H9 (cell line): Measurements from ENCODE around the gene ZMIZ1. TPM values are rescaled to one million over a fixed set of nuclear protein-coding genes. Genes with fewer than 3 reads are reported as not detected.

Experiments
- DNase-seq: peaks from one replicate; pipeline ENCODE4 v3.0.0-alpha.2; 2017
- H2AFZ ChIP-seq: one replicate; pipeline ENCODE4 v1.6.1; 2013; ENCODE audit warnings: mild to moderate bottlenecking, low read length, control low read depth, moderate library complexity
- H2AK5ac ChIP-seq: 2 replicates; pipeline ENCODE4 v1.6.1; 2013; ENCODE audit warnings: low read length, control low read depth, mixed read lengths; ENCODE audit not compliant: insufficient read length
- H2BK120ac ChIP-seq: one replicate; pipeline ENCODE4 v1.6.1; 2013; ENCODE audit warnings: low read depth, mild to moderate bottlenecking, low read length, control low read depth, inconsistent platforms; ENCODE audit not compliant: poor library complexity, severe bottlenecking
- H2BK12ac ChIP-seq: 2 replicates; pipeline ENCODE4 v1.6.1; 2013; ENCODE audit warnings: low read length, control low read depth, mixed read lengths, low read depth; ENCODE audit not compliant: insufficient read length
- H2BK15ac ChIP-seq: 2 replicates; pipeline ENCODE4 v1.6.1; 2013; ENCODE audit warnings: low read depth, low read length, control low read depth
- H2BK20ac ChIP-seq: one replicate; pipeline ENCODE4 v1.6.1; 2013; ENCODE audit warnings: low read depth, mild to moderate bottlenecking, low read length, control low read depth, inconsistent platforms; ENCODE audit not compliant: poor library complexity, severe bottlenecking
- H2BK5ac ChIP-seq: 2 replicates; pipeline ENCODE4 v1.6.1; 2013; ENCODE audit warnings: low read length, control low read depth, mixed read lengths; ENCODE audit not compliant: insufficient read length
- H3K14ac ChIP-seq: 2 replicates; pipeline ENCODE4 v1.6.1; 2013; ENCODE audit warnings: low read length, control low read depth; ENCODE audit not compliant: insufficient read depth
- H3K18ac ChIP-seq: 2 replicates; pipeline ENCODE4 v1.6.1; 2013; ENCODE audit warnings: low read depth, mild to moderate bottlenecking, mixed read lengths, low read length, control low read depth; ENCODE audit not compliant: insufficient read length
- H3K23ac ChIP-seq: 2 replicates; pipeline ENCODE4 v1.6.1; 2013; ENCODE audit warnings: low read length, control low read depth, mixed read lengths, low read depth; ENCODE audit not compliant: insufficient read length
- H3K23me2 ChIP-seq: 2 replicates; pipeline ENCODE4 v1.6.1; 2013; ENCODE audit warnings: low read depth, mild to moderate bottlenecking, mixed read lengths, low read length, control low read depth; ENCODE audit not compliant: insufficient read length, poor library complexity, severe bottlenecking
- H3K27ac ChIP-seq: 2 replicates; pipeline ENCODE4 v1.5.1; 2013; ENCODE audit warnings: low read length, control low read depth, mixed read lengths, low read depth; ENCODE audit not compliant: insufficient read length
- H3K27me3 ChIP-seq: 2 replicates; pipeline ENCODE4 v1.6.1; 2013; ENCODE audit warnings: low read length, control low read depth, inconsistent platforms; ENCODE audit not compliant: insufficient read depth
- H3K4ac ChIP-seq: 2 replicates; pipeline ENCODE4 v1.6.1; 2013; ENCODE audit warnings: low read depth, mild to moderate bottlenecking, control low read depth, inconsistent platforms, low read length, moderate library complexity
- H3K4me1 ChIP-seq: 2 replicates; pipeline ENCODE4 v1.6.1; 2013; ENCODE audit warnings: low read length, control low read depth, inconsistent platforms; ENCODE audit not compliant: insufficient read depth
- H3K4me2 ChIP-seq: 2 replicates; pipeline ENCODE4 v1.6.1; 2013; ENCODE audit warnings: low read length, control low read depth, mixed read lengths; ENCODE audit not compliant: insufficient read length, insufficient read depth
- H3K56ac ChIP-seq: 2 replicates; pipeline ENCODE4 v1.6.1; 2013; ENCODE audit warnings: low read depth, mild to moderate bottlenecking, mixed read lengths, low read length, control low read depth; ENCODE audit not compliant: insufficient read length
- H3K79me1 ChIP-seq: 2 replicates; pipeline ENCODE4 v1.6.1; 2013; ENCODE audit warnings: low read depth, mild to moderate bottlenecking, moderate library complexity, low read length, control low read depth, inconsistent platforms; ENCODE audit not compliant: insufficient read depth, poor library complexity, severe bottlenecking
- H3K79me2 ChIP-seq: 2 replicates; pipeline ENCODE4 v1.6.1; 2013; ENCODE audit warnings: low read length, control low read depth, inconsistent platforms; ENCODE audit not compliant: insufficient read depth
- H3K9ac ChIP-seq: 2 replicates; pipeline ENCODE4 v1.6.1; 2013; ENCODE audit warnings: low read length, control low read depth, mixed read lengths; ENCODE audit not compliant: insufficient read length; ENCODE audit errors: extremely low read depth
- H3K9me3 ChIP-seq: one replicate; pipeline ENCODE4 v1.6.1; 2013; ENCODE audit warnings: low read depth, low read length, inconsistent platforms; ENCODE audit not compliant: control insufficient read depth
- H3T11ph ChIP-seq: one replicate; pipeline ENCODE4 v1.6.1; 2013; ENCODE audit warnings: mild to moderate bottlenecking, low read length, control low read depth, inconsistent platforms
- H4K20me1 ChIP-seq: one replicate; pipeline ENCODE4 v1.6.1; 2013; ENCODE audit not compliant: control insufficient read depth, insufficient read length, insufficient read depth
- H4K5ac ChIP-seq: 2 replicates; pipeline ENCODE4 v1.6.1; 2013; ENCODE audit warnings: low read depth, mild to moderate bottlenecking, mixed read lengths, low read length, control low read depth; ENCODE audit not compliant: insufficient read length
- H4K8ac ChIP-seq: replicated peaks from 2 replicates; pipeline ENCODE4 v1.6.1; 2013; ENCODE audit warnings: low read length, control low read depth, mixed read lengths, low read depth; ENCODE audit not compliant: insufficient read length
- H4K91ac ChIP-seq: 2 replicates; pipeline ENCODE4 v1.6.1; 2013; ENCODE audit warnings: low read depth, mild to moderate bottlenecking, moderate library complexity, mixed read lengths, low read length, control low read depth; ENCODE audit not compliant: insufficient read length
- H3K27ac Mint-ChIP-seq, 3 experiments: 2 replicates in 2 of 3; 3 replicates in 1 of 3; pipeline ENCODE4 v1.8.0; 2020 to 2021; ENCODE audit warnings: mixed read lengths in 3 of 3, mild to moderate bottlenecking in 1 of 3, moderate library complexity in 1 of 3
- H3K27me3 Mint-ChIP-seq: 2 replicates; pipeline ENCODE4 v1.8.0; 2021; ENCODE audit warnings: low read depth, mild to moderate bottlenecking, moderate library complexity, mixed read lengths
- H3K36me3 Mint-ChIP-seq, 3 experiments: 2 replicates in 2 of 3; 3 replicates in 1 of 3; pipeline ENCODE4 v1.8.0; 2020 to 2021; ENCODE audit warnings: low read depth in 3 of 3, mixed read lengths in 3 of 3; ENCODE audit not compliant: insufficient read depth in 1 of 3
- H3K4me1 Mint-ChIP-seq, 2 experiments: 2 replicates each; pipeline ENCODE4 v1.8.0; 2020; ENCODE audit warnings: mixed read lengths in 2 of 2
- H3K4me3 Mint-ChIP-seq, 2 experiments: 2 replicates in 1 of 2; 3 replicates in 1 of 2; pipeline ENCODE4 v1.8.0; 2020 to 2021; ENCODE audit warnings: mild to moderate bottlenecking in 2 of 2, mixed read lengths in 2 of 2, moderate library complexity in 1 of 2
- H3K9me3 Mint-ChIP-seq, 2 experiments: 2 replicates in 1 of 2; 3 replicates in 1 of 2; pipeline ENCODE4 v1.8.0; 2020; ENCODE audit warnings: mild to moderate bottlenecking in 2 of 2, mixed read lengths in 2 of 2, moderate library complexity in 1 of 2
- CTCF ChIP-seq: fragments of 200-600 bp; sonication (generic); conservative IDR thresholded peaks from 3 replicates; pipeline ENCODE4 v1.8.0; 2021; ENCODE audit warnings: antibody characterized with exemption, mild to moderate bottlenecking
- WGBS: extraction: QIAGEN DNeasy Blood & Tissue Kit; methylation state at CpG from one replicate; pipeline ENCODE4 v1.1.7; 2013; ENCODE audit warnings: missing lambda C conversion rate, low lambda C conversion rate, mixed read lengths; ENCODE audit not compliant: insufficient read length; ENCODE audit errors: extremely low coverage; 5-methylcytosine and 5-hydroxymethylcytosine counted together
- total RNA-seq: library from RNA; stranded (reverse); gene quantifications from 2 replicates; pipeline ENCODE4 v1.2.1, GENCODE V29; 2021

Gene ZMIZ1
- total RNA-seq, 1 experiment from 2014 or later = 36.9 TPM

- Histone ChIP-seq H2BK120ac (no peak overlapping the region), H2BK12ac (no peak overlapping the region), H3T11ph (no peak overlapping the region), H3K79me2 (no peaks in the 10 kb centered on the region), H3K79me1 (no peaks in the 10 kb centered on the region), H3K27me3 (no peaks in the 10 kb centered on the region), H3K23me2 (no peaks in the 10 kb centered on the region), H3K4me2 (no peak overlapping the region), H3K4ac (no peak overlapping the region), H2AK5ac (no peak overlapping the region), H3K27ac (no peak overlapping the region), H3K18ac (no peak overlapping the region), H3K4me1 (no peaks in the 10 kb centered on the region), H2BK5ac (no peak overlapping the region), H3K9ac (no peak overlapping the region), H3K23ac (no peak overlapping the region), H4K91ac (no peak overlapping the region), H3K9me3 (no peaks in the 10 kb centered on the region), H4K5ac (no peak overlapping the region), H2BK15ac (no peak overlapping the region), H2BK20ac (no peak overlapping the region), H3K56ac (no peak overlapping the region), H3K14ac (no peak overlapping the region), H4K8ac (no peak overlapping the region), H2AFZ (no peak overlapping the region), H4K20me1 (no peaks in the 10 kb centered on the region)
- peak overlapping the region in 1 of 3 experiments; percentile 28; a peak in 1 of 7 replicates for H3K27ac Mint-ChIP-seq
- no CpG with 5 or more reads among the region's 7 CpGs for WGBS
- peaks cover 9 to 23% (median 11%) of the 10 kb centered on the region in 3 experiments; a peak in 6 of 7 replicates for H3K36me3 Mint-ChIP-seq
- H3K27me3 Mint-ChIP-seq = no peaks in the 10 kb centered on the region
- peaks cover 2% of the 10 kb centered on the region in 2 experiments; a peak in 3 of 5 replicates for H3K9me3 Mint-ChIP-seq
- peaks cover 9 to 16% of the 10 kb centered on the region in 2 experiments; a peak in 3 of 4 replicates for H3K4me1 Mint-ChIP-seq
- no peak for DNase-seq
- TF ChIP-seq CTCF = no peak
- no peak overlapping the region for H3K4me3 Mint-ChIP-seq
Observed at GRCh38 chr10:79284158-79284871, 215.5 kb downstream of the ZMIZ1 start.
